Cardiac fibroblast (primary cell): ENCODE results near the gene TRPV4.
A peak's percentile ranks its signal among the peaks of the same experiment; 100 is the strongest.

ENCODE experiments used
- DNase-seq, 2 donors: peaks; one replicate each; pipeline versions ENCODE4 v3.0.0 to v3.0.0-alpha.2; 2010; ENCODE audit warnings: low read depth in 2 of 2
- H3K4me3 ChIP-seq, 2 donors: replicated peaks in 1 of 2; 1 replicate in 1 of 2; 2 replicates in 1 of 2; pipeline ENCODE4 v1.5.1; 2011; ENCODE audit warnings: low read depth in 2 of 2, low read length in 2 of 2, mild to moderate bottlenecking in 2 of 2, moderate library complexity in 1 of 2
- CTCF ChIP-seq: IDR thresholded peaks from one replicate; pipeline ENCODE4 v1.5.1; 2011; ENCODE audit warnings: low read depth, mild to moderate bottlenecking, low read length, inconsistent platforms

Gene TRPV4

GRCh38 chr12:109798691-109799090 lies 34.5 kb downstream of the TRPV4 start:
- no peak for DNase-seq
- H3K4me3 ChIP-seq, result no peak overlapping the region
- TF ChIP-seq CTCF, result no peak

- no peak overlapping the region for H3K4me3 ChIP-seq
- no peak for DNase-seq
- TF ChIP-seq CTCF, result peak; percentile 28
These were observed 35.1 kb downstream of the TRPV4 start for GRCh38 chr12:109797905-109798669.

GRCh38 chr12:109796057-109796456 lies 37.1 kb downstream of the TRPV4 start:
- TF ChIP-seq CTCF, result no peak
- no peak for DNase-seq

GRCh38 chr12:109795023-109795422 lies 38.2 kb downstream of the TRPV4 start:
- no peak for TF ChIP-seq CTCF
- no peak overlapping the region for H3K4me3 ChIP-seq
- peak; percentile 23 to 86 for DNase-seq

More at GRCh38 chr12:109796057-109796456, 37.1 kb downstream of the TRPV4 start:
- no peak overlapping the region for H3K4me3 ChIP-seq

GRCh38 chr12:109793826-109794501 lies 39.2 kb downstream of the TRPV4 start:
- no peak for DNase-seq
- H3K4me3 ChIP-seq, result no peak overlapping the region
- TF ChIP-seq CTCF, result no peak

- DNase-seq, result no peak
- H3K4me3 ChIP-seq, result no peak overlapping the region
These were observed 39.8 kb downstream of the TRPV4 start for GRCh38 chr12:109793411-109793810.

More at GRCh38 chr12:109793411-109793810, 39.8 kb downstream of the TRPV4 start:
- TF ChIP-seq CTCF, result no peak
